HUDEP-2 (cell line): Measurements from ENCODE around the gene PRR15.

Experiments
- DNase-seq, 76 experiments: peaks; one replicate each; lab custom pipeline; 2025; ENCODE audit not compliant: unreplicated experiment in 76 of 76; lab: John Stamatoyannopoulos, UW

PRR15 gene

DNA sequence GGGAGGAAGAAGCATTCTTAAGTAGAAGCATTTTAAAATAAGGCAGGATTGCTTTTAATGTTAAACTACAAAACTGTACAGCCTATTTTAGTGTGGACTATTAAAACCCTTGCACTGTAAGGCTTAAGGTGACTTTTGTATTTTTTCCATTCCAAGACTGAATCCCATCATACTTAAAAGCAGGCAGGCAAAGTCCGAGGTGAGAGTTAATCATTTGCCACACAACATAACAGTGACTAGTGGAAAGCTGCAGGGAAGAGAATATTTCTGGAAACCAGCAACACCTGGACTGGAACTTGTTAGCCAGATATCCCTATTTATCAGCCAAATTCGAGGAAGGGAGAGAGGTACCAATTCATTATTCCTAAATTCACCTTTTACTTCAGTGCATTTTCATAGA lies 3.5 kb downstream of the PRR15 start:
- no peak for DNase-seq

- DNase-seq = no peak
Observed at GRCh38 chr7:29569648-29570047, 6.0 kb downstream of the PRR15 start.

DNA sequence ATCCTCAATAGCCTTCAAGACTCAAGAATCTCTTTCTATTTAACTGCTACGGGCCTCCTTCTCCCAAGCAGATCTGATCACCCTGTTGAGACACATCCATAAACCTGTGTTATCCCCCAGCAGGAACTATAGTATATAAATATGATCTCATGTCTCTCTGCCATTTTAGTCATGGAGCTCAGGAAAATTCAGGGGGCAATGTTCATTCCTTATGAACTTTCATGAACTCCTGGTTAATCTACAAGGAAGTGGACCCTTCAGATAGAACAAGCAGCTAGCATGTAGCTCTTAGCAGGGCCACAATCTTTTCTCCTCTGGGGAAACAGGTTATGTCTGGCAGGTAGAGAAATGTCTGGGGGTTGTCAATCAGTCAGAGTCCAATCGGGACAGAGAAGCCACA lies 8.9 kb downstream of the PRR15 start:
- DNase-seq = no peak

DNA sequence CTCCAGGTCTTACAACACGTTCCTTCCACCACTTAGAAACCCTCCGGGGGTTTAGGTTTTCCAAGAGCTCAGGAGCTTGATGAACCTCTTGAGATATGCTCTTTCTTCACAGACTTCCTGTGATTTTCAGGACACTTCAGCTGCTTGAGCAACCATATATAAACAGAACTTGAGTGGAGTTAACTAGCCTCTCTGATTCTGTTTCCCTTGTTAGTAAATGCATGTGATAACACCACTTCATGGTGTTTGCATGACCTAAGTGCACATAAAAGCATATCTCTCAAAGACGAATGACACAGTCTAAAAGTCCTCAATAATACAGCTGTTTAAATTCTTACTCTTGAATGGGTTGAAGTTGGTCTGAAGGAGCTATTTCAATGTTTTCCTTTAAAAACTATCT lies 9.9 kb downstream of the PRR15 start:
- DNase-seq = no peak

DNA sequence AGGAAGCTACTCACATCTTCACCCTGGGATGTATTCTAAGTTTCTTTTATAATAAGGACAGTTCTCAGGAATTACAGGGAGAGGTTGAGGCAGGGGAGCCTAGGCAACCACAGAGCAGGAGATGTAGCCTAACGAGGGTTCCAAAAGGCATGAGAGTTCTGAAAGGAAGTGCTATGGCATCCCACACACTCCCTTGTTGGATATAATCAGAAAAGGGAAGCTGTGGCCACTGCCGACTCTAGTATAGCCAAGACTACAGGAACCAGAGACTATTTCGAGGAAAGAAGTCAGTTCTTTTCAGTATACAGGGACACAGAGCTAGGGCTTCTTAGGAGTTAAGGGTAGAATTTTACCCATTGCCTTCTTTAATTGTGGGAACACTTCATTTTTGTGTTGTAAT lies 11.0 kb downstream of the PRR15 start:
- no peak for DNase-seq

DNA sequence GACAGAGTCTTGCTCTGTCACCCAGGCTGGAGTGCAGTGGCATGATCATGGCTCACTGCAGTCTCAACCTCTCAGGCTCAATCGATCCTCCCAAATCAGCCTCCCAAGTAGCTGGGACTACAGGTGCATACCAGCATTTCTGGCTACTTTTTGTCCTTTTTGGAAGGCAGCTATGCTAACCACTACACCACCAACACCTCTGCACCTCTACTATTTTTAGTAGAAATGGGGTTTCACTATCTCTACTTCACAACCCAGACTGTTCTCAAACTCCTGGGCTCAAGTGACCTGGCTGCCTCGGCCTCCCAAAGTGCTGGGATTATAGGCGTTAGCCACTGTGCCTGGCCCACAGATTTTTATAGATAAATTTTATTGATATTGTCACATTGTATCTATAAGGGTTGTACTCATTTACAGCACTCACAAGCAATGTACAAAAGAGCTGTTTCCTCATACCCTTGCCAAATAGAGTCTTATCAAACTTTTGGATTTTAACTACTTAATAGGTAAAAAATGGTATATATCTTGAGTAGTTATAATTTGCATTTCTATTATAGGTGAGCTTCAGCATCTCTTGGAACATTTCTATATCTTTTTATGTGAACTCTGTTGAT lies 23.7 kb downstream of the PRR15 start:
- DNase-seq = no peak

DNA sequence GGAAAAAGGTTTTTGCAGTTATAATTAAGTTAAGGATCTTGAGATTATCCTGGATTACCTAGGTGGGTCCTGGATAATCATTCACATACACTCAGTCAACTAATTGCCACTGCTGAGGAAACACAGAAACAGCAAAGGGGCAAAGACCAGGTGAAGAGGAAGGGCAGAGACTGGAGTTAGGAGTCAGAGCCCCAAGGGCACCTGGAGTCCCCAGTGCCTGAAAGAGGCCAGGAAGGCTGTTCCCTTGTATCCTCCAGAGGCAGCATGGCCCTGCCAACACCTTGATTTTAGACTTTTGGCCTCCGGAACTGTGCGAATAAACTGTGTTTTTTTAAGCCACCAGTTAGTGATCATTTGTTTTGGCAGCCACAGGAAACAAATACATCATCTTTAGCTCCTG lies 24.6 kb downstream of the PRR15 start:
- DNase-seq = no peak

- peak in 39 of 76 experiments; percentile 4 to 61 (median 27) for DNase-seq
Observed at GRCh38 chr7:29588900-29589696, 25.5 kb downstream of the PRR15 start.

DNA sequence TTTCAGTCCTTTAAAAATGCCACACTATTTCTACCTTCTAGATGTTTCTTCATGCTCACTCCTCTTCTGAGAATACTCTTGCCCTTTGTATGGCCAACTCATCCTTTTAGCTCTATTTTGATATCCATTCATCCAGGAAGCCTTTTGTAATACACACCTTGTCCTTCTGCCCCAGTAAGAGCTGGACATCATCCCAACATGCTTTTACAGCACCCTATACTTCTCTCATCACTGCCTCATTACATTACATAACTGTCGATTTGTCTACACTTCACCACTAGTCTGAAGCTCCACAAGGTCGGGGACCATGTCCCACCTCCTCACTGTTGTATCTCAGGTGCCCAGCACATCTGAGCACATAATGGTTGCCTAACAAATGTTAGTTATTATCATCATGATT lies 29.2 kb downstream of the PRR15 start:
- no peak for DNase-seq

DNA sequence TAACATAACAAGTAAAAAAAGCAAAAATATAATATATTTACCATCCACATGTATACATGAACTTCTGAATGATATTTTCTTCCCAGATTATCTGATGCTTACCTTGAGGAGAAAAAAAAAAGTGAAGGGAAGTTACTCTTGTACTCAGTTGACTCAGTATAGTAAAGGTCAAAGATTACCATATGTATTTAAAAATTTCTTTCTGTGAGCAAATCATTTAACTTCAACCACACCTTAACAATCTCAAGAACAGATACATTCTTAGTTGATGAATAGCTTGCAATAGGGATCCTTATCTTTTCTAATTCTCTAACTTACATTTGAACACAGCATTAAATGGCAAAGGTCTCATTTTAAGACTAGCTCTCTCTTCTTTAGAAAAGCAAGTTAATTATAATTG lies 29.8 kb downstream of the PRR15 start:
- DNase-seq = no peak

DNA sequence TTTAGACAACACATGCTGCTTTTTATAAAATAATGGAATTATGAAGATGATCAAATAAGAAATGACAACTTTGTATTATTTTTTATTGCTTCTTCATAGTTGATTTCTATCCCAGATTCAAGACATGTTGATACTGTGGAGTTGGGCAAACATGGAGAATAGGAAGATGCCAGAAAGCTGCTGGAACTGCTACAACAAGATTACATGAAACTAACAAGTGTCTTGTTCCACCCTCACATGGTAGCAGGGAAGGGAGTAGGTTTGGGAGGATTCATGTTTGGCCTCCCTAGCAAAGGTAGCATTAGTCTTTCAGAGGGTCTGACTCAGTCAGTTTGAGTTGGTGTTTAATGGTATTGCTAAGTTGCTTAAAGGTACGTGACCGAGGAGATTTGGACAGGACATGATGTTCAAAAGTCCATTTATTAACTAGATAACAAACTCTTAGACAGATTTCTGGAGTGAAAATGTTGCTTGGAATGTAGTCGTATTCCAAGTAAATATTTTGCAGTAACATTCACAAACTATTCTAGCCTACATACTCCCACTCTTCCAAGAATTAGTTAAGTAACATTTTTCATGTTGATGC lies 33.1 kb downstream of the PRR15 start:
- no peak for DNase-seq

GRCh38 chr7:29597266-29597665 lies 33.6 kb downstream of the PRR15 start:
- DNase-seq = no peak

DNA sequence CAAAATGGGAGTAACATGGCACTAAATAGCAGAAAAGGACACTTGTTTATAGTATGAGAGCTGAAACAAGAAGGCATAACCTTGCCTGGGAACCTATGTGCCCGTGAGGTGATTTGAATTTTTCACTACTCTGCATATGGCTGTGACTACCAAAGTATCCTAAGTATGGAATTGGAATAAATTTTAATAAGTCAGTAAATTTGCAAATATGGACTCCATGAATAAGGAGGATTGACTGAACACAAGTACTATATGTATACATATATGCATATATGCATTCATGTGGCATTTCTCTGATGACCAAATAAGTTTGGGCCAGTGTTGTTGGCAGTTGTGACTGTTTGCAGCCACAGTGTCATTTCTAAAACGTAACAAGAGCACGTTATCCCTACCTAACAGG lies 34.5 kb downstream of the PRR15 start:
- no peak for DNase-seq

- DNase-seq = no peak
Observed at GRCh38 chr7:29598613-29599012, 35.0 kb downstream of the PRR15 start.

DNA sequence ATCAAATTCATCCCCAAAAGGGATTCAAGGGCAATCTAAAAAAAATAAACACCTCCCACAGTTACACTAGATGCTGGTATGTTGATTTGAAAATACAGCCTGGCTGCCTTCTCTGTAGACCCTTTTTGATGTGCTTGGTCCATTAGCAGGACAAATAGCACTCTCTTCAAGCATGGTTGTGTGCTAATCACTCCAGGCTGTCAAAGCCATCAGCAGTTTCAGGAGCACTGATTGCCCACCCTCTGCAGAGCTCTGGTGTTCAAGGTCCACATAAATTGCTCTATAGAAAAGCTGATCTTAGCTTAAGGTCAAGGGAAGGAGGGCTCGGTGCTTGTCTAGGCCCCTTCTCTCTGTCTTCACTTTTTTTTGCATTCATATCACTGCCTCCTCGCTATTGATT lies 35.4 kb downstream of the PRR15 start:
- DNase-seq = no peak

- DNase-seq = no peak
Observed at GRCh38 chr7:29600661-29601060, 37.0 kb downstream of the PRR15 start.

DNA sequence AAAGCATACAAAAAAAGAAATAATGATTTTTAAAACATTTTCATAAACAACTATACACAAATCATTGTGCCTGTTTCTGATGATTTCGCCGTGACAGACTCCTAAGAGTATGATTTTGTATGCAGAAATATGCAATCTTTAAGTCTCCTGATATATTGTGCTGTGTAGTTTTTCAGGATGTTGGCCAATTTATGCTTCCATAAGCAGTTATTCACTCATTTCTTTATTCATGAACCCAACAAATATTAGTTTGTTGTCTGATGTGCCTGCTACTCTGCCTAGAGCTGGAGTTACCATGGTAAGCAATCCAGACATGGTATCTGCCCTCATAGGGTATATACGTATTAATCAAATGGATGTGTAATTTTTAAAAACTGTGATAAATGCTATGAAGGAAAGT lies 40.4 kb downstream of the PRR15 start:
- no peak for DNase-seq

- no peak for DNase-seq
Observed at GRCh38 chr7:29604702-29605101, 41.1 kb downstream of the PRR15 start.

GRCh38 chr7:29605671-29606070 lies 42.0 kb downstream of the PRR15 start:
- no peak for DNase-seq

DNA sequence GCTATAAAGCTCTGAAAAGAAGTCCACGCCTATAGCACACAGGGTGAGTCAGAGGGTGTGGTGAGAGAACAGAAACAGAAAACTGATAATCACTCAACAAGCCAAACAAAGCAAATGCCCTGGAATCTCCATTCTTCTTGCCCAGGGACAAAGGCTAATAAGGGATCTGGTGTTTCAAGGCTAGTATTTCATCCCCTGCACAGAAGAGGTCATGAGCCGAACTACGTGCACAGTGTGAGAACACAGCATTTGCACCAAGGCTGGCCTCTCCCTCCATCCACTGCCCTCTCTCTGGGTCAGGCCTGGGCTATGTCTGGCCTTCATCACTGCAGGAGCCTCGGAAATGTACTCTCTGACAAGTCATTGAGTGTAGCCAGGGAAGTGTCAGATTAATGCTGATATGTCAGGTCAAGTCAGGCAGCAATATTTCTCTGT lies 42.7 kb downstream of the PRR15 start:
- peak in 46 of 76 experiments; percentile 6 to 69 (median 38) for DNase-seq

DNA sequence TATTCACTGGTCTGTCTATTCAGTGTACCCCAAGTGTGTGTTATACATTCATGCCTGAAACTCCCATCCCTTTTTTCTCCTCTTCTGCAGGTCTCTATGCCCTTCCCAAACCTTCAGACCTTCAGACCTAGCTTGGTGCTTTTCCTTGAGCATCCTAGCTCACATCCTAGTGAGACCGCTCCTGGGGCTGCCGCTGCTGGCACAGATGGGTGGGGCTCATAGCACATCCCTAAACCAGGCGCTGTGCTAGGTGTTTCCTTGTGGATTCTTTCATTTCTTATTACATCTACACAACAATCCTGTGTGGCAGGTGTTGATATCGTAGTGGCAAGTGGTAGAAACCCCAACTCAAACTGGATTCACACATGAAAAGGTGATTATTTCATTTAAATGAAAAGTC lies 43.2 kb downstream of the PRR15 start:
- DNase-seq = no peak

DNA sequence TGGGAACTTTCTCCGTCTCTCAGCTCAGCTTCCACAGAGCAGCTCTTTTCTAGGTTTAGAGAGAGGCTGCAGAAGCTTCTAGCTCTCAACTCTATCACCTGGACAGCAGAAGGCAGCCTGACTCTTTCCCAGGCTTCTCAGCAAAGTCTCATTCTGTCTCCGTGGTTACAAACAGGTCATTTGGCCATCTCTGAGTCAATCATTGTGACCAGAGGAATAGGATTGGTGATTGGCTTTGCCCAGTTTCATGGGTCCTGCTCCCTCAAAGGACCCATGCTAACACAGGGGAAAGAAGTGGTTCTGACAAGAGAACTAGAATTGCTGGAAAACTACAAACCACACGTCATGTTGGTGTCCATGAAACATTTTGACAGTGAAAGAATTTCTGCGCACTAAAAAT lies 43.6 kb downstream of the PRR15 start:
- DNase-seq = no peak
